NCI-H128 (cell line): Measurements from ENCODE around the gene ZDHHC24.

Experiments used
- DNase-seq: peaks from one replicate; lab custom pipeline; 2025; ENCODE audit not compliant: unreplicated experiment; lab: John Stamatoyannopoulos, UW

The ZDHHC24 gene

GRCh38 chr11:66498506-66498905, 47.3 kb downstream of the ZDHHC24 start:
- DNase-seq: no peak

GRCh38 chr11:66497206-66497605, 48.6 kb downstream of the ZDHHC24 start:
- DNase-seq: no peak

GRCh38 chr11:66495401-66495854, 50.4 kb downstream of the ZDHHC24 start:
- no peak for DNase-seq

- DNase-seq: no peak
These were observed 50.9 kb downstream of the ZDHHC24 start for GRCh38 chr11:66494935-66495334.

- no peak for DNase-seq
These were observed 51.4 kb downstream of the ZDHHC24 start for GRCh38 chr11:66494458-66494857.

GRCh38 chr11:66493130-66493529, 52.7 kb downstream of the ZDHHC24 start:
- no peak for DNase-seq

- no peak for DNase-seq
These were observed 53.5 kb downstream of the ZDHHC24 start for GRCh38 chr11:66492161-66492865.

- no peak for DNase-seq
These were observed 54.4 kb downstream of the ZDHHC24 start for GRCh38 chr11:66491315-66491935.

GRCh38 chr11:66489636-66490035, 56.2 kb downstream of the ZDHHC24 start:
- no peak for DNase-seq

- DNase-seq: no peak
These were observed 56.9 kb downstream of the ZDHHC24 start for GRCh38 chr11:66488957-66489356.

GRCh38 chr11:66484806-66485380, 61.0 kb downstream of the ZDHHC24 start:
- DNase-seq: no peak

GRCh38 chr11:66480117-66480938, 65.5 kb downstream of the ZDHHC24 start, which contains the start of gene DPP3:
DPP3 (plus strand) TSS chr11:66480434; CDS start chr11:66482201, 1,767 bp downstream.
- DNase-seq: peak; percentile 95

GRCh38 chr11:66479394-66480116, 66.3 kb downstream of the ZDHHC24 start:
- peak; percentile 71 for DNase-seq

GRCh38 chr11:66478729-66479393, 67.0 kb downstream of the ZDHHC24 start:
- no peak for DNase-seq

- DNase-seq: no peak
These were observed 68.3 kb downstream of the ZDHHC24 start for GRCh38 chr11:66477263-66478201.

GRCh38 chr11:66476841-66477251, 69.0 kb downstream of the ZDHHC24 start:
- DNase-seq: no peak

- no peak for DNase-seq
These were observed 69.5 kb downstream of the ZDHHC24 start for GRCh38 chr11:66476173-66476840.

GRCh38 chr11:66475349-66476172, 70.3 kb downstream of the ZDHHC24 start:
- DNase-seq: no peak
